HG02759 (cell line): ENCODE results near the gene SLC25A5.
"Not testable (repeated sequence)": the region's sequence is repeated elsewhere in the genome, so short reads cannot be mapped to it uniquely, and the experiment has no call there.

Experiments
- ATAC-seq: cut with Tn5 transposase; IDR thresholded peaks from one replicate; pipeline ENCODE4 v1.9.1; 2021; ENCODE audit warnings: mild to moderate bottlenecking, moderate library complexity; ENCODE audit not compliant: unreplicated experiment

The SLC25A5 gene

DNA sequence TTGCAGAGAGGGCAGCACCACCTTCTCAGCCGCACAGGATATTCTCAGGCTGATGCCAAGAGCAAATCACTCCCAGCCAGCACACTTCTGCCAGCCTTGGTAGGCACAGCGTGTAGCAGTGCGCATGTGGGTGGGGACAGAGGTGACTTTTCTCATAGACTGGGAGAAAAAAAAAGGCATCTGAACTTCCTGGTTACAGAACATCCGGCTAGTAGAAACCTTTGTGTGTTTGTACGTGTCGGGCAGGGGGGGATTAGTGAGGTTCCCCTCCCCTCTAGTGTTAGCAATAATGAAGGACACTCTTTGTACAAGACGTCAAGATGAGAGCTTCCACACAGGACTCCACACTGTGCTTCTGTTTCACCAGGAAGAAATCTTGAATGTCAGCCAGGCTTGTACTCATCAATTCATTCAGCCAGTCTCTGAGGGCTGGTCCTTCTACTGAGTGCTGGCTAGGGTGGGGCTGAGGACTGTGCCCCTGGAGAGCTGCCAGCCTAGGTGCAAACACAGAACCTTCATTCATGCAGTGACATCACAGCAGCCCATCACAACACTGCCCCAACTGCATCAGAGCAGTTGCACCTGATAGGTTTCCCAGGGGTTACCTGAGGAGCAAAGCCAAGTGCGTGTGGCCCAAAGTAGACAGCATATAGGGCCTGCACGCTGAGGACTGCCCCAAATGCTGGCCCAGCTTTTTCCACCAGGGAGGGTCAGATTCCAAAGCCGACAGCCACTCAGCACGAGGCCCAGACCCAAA is 34.7 kb downstream of the SLC25A5 start:
- ATAC-seq = no peak

DNA sequence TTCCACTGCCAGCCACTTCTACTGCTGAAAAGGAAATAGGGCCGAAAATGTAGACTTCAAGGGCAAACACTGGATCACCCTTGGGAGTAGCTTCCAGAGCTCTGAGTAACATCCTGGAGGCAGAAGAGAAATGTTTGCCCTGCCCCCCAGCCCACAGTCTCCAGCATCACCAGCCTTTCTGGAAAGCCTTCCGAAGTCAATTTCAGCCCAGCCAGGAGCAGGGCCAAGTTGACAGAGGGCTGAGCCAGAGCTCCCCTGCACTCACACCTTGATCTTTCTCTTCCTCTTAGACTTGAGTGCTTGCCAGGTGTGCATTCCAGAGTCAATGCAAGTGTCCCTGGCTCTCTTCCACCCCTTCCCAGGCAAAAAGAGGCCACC is 35.2 kb downstream of the SLC25A5 start:
- ATAC-seq = no peak

DNA sequence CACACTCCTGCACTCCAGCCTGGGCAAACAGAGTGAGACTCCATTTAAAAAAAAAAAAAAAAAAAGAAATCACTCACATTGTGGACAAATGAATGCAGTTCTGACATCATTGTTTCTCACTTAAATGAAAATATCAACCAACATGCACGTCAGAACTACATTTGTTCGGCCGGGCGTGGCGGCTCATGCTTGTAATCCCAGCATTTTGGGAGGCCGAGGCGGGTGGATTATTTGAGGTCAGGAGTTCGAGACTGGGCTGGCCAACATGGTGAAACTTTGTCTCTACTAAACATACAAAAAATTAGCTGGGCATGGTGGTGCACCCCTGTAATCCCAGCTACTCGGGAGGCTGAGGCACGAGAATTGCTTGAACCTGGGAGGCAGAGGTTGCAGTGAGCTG is 36.9 kb downstream of the SLC25A5 start:
- ATAC-seq = not testable (repeated sequence)

DNA sequence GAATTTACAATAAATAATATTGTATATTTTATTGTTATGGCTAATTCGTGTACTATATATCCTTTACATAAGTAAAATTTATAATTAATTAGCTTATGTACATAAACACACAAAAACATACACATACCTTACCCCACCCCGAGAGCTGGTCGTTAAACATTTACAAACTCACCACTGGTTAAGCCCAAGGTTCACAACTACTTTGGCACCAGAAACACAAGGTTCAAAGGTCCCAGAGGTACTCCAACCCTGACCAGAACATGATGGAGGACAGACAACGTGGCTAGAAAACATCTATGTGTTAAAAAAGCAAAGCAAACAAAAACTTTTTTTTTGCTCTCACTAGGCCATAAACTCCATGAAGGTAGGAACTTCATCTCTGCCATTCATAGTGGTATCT is 37.7 kb downstream of the SLC25A5 start:
- no peak for ATAC-seq

- no peak for ATAC-seq
Measured at GRCh38 chrX:119507206-119507605, 39.0 kb downstream of the SLC25A5 start.

DNA sequence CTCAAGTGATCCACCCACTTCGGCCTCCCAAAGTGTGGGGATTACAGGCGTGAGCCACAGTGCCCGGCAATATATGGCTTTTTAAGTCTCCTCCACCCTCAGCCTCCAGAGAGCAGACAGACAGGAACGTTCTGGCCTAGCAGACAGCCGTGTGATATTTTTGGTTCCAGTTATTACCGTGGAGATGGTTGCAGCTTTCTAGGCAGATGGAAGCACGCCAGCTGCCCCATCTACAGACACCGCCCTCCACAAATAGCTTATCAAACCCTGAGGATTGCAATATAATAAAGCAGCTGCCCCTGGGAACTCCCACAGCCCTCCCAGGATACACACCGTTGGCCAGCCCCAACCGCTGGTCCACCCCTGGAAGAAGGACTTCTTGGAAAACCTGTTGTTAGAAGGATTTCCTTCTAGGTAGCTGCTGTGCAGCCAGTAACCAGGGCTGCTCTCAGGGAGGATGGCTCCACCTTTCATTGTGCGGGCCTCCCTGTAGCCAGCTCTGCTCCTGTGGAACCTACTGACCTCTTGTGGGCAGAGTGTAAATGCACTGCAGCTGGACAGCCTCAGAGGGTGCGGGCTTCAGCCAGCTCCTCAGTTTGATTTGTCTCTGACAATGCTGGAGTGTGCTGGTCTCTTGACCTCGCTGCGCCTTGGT is 44.0 kb downstream of the SLC25A5 start:
- ATAC-seq = peak; percentile 71

GRCh38 chrX:119516157-119516702 is 48.0 kb downstream of the SLC25A5 start:
- ATAC-seq = peak; percentile 74

GRCh38 chrX:119518371-119518770 is 50.1 kb downstream of the SLC25A5 start:
- no peak for ATAC-seq
